GM23338 (cell line): Measurements from ENCODE around the gene IFT52. TPM values are rescaled to one million over a fixed set of nuclear protein-coding genes. Genes with fewer than 3 reads are reported as not detected.

Source experiments
- ATAC-seq: fragments of 200-7000 bp; cut with Tn5 transposase; 3 replicates; pipeline ENCODE4 v1.9.1; 2020
- DNase-seq: peaks from one replicate; pipeline ENCODE4 v3.0.0-alpha.2; 2015; ENCODE audit warnings: low spot score
- H2AFZ ChIP-seq: fragments of 200-600 bp; sonication (generic); 2 replicates; pipeline ENCODE4 v1.8.0; 2016; ENCODE audit warnings: antibody characterized with exemption, mild to moderate bottlenecking, moderate library complexity
- H3F3A ChIP-seq: fragments of 200-600 bp; sonication (generic); replicated peaks from 2 replicates; pipeline ENCODE4 v1.8.0; 2017; ENCODE audit warnings: antibody characterized with exemption, mixed run types, low read depth
- H3K27ac ChIP-seq: fragments of 200-600 bp; sonication (generic); 2 replicates; pipeline ENCODE4 v1.6.1; 2016; ENCODE audit warnings: low read depth
- H3K27me3 ChIP-seq: fragments of 200-600 bp; sonication (generic); 2 replicates; pipeline ENCODE4 v1.8.0; 2016; ENCODE audit warnings: mild to moderate bottlenecking, mixed run types, moderate library complexity; ENCODE audit not compliant: insufficient read depth
- H3K36me3 ChIP-seq: fragments of 200-600 bp; sonication (generic); 2 replicates; pipeline ENCODE4 v1.8.0; 2016; ENCODE audit warnings: mild to moderate bottlenecking; ENCODE audit not compliant: insufficient read depth
- H3K4me1 ChIP-seq: fragments of 200-600 bp; sonication (generic); 2 replicates; pipeline ENCODE4 v1.8.0; 2016; ENCODE audit warnings: mild to moderate bottlenecking, moderate library complexity; ENCODE audit not compliant: insufficient read depth
- H3K4me2 ChIP-seq: fragments of 200-600 bp; sonication (generic); 2 replicates; pipeline ENCODE4 v1.7.1; 2017; ENCODE audit warnings: mixed run types
- H3K4me3 ChIP-seq: fragments of 200-600 bp; sonication (generic); 2 replicates; pipeline ENCODE4 v1.6.1; 2016; ENCODE audit warnings: mixed run types
- H3K79me2 ChIP-seq: fragments of 200-600 bp; sonication (generic); replicated peaks from 2 replicates; pipeline ENCODE4 v1.8.0; 2017; ENCODE audit warnings: mild to moderate bottlenecking; ENCODE audit not compliant: insufficient read depth
- H3K9me2 ChIP-seq: fragments of 200-600 bp; sonication (generic); 2 replicates; pipeline ENCODE4 v1.8.0; 2017; ENCODE audit not compliant: insufficient read depth
- H4K20me1 ChIP-seq: fragments of 200-600 bp; sonication (generic); replicated peaks from 2 replicates; pipeline ENCODE4 v1.8.0; 2017; ENCODE audit warnings: mild to moderate bottlenecking; ENCODE audit not compliant: insufficient read depth
- H3K27ac Mint-ChIP-seq: 2 replicates; pipeline ENCODE4 v1.8.0; 2020; ENCODE audit warnings: inconsistent platforms, mild to moderate bottlenecking, moderate library complexity, mixed read lengths
- H3K27me3 Mint-ChIP-seq: 3 replicates; pipeline ENCODE4 v1.8.0; 2022; ENCODE audit warnings: low read depth, mild to moderate bottlenecking, moderate library complexity, mixed read lengths, inconsistent platforms; ENCODE audit not compliant: insufficient read depth, poor library complexity
- H3K36me3 Mint-ChIP-seq: 3 replicates; pipeline ENCODE4 v1.8.0; 2021; ENCODE audit warnings: low read depth, mild to moderate bottlenecking, inconsistent platforms, moderate library complexity, mixed read lengths
- H3K4me1 Mint-ChIP-seq: 3 replicates; pipeline ENCODE4 v1.8.0; 2020; ENCODE audit warnings: mild to moderate bottlenecking, inconsistent platforms, mixed read lengths
- H3K4me3 Mint-ChIP-seq: 3 replicates; pipeline ENCODE4 v1.8.0; 2021; ENCODE audit warnings: moderate library complexity, mild to moderate bottlenecking, inconsistent platforms, mixed read lengths
- H3K9me3 Mint-ChIP-seq: 3 replicates; pipeline ENCODE4 v1.8.0; 2020; ENCODE audit warnings: moderate library complexity, mild to moderate bottlenecking, inconsistent platforms, mixed read lengths
- CREB1 ChIP-seq: fragments of 250-450 bp; sonication (Bioruptor Pico); IDR thresholded peaks from 2 replicates; pipeline ENCODE4 v1.5.0; 2020; ENCODE audit warnings: low read depth, mild to moderate bottlenecking, moderate library complexity
- EZH2 ChIP-seq: fragments of 200-600 bp; sonication (generic); IDR thresholded peaks from one replicate; pipeline ENCODE4 v1.8.0; 2017; ENCODE audit warnings: antibody characterized with exemption, mild to moderate bottlenecking, low read depth; ENCODE audit not compliant: unreplicated experiment
- EZH2phosphoT487 ChIP-seq: fragments of 200-600 bp; sonication (generic); IDR thresholded peaks from one replicate; pipeline ENCODE4 v1.8.1; 2018; ENCODE audit warnings: antibody characterized with exemption; ENCODE audit not compliant: unreplicated experiment
- JUNB ChIP-seq: IDR thresholded peaks from one replicate; pipeline ENCODE4 v1.6.1; 2016; ENCODE audit warnings: antibody characterized with exemption; ENCODE audit not compliant: unreplicated experiment
- NANOG ChIP-seq: IDR thresholded peaks from 2 replicates; pipeline ENCODE4 v1.6.1; 2016; ENCODE audit warnings: antibody characterized with exemption, borderline replicate concordance
- POLR2AphosphoS5 ChIP-seq: IDR thresholded peaks from 2 replicates; pipeline ENCODE4 v1.6.1; 2016; ENCODE audit warnings: antibody characterized with exemption, low read depth
- STAT1 ChIP-seq: IDR thresholded peaks from one replicate; pipeline ENCODE4 v1.6.1; 2016; ENCODE audit warnings: antibody characterized with exemption; ENCODE audit not compliant: unreplicated experiment
- ZNF331 ChIP-seq: fragments of 250-450 bp; sonication (Bioruptor Pico); IDR thresholded peaks from 2 replicates; pipeline ENCODE4 v1.5.0; 2020; ENCODE audit warnings: low read depth, mild to moderate bottlenecking, moderate library complexity
- polyA plus RNA-seq: library from polyadenylated mRNA; unstranded; fragments of >200 nt; fragmentation: Nextera tagmentation; extraction: Ambion mirVana; gene quantifications from 2 replicates; pipeline ENCODE4 v1.2.1, GENCODE V29; 2016
- total RNA-seq: library from RNA; depleted of rRNA; stranded (reverse); fragments of >200 nt; shearing (Covaris generic); gene quantifications from 2 replicates; pipeline ENCODE4 v1.2.3, GENCODE V29; 2014
- TF ChIP-seq, protein P1 (sequence below): IDR thresholded peaks from one replicate; pipeline ENCODE4 v1.6.1; 2018; ENCODE audit warnings: antibody characterized with exemption; ENCODE audit not compliant: unreplicated experiment
- TF ChIP-seq, protein P2 (sequence below), 2 experiments: fragments of 200-600 bp in 1 of 2; sonication (generic) in 1 of 2; conservative IDR thresholded peaks; 2 replicates each; pipeline versions ENCODE4 v1.5.1 to v1.6.1; 2016 to 2017; ENCODE audit warnings: antibody characterized with exemption in 2 of 2, low read depth in 2 of 2, mild to moderate bottlenecking in 2 of 2, moderate library complexity in 1 of 2
- TF ChIP-seq, protein P3 (sequence below): IDR thresholded peaks from 2 replicates; pipeline ENCODE4 v1.6.1; 2016; ENCODE audit warnings: antibody characterized with exemption

Gene IFT52
- total and polyA plus RNA-seq, 2 experiments from 2014 or later, result 30.4 to 39.8 TPM

DNA sequence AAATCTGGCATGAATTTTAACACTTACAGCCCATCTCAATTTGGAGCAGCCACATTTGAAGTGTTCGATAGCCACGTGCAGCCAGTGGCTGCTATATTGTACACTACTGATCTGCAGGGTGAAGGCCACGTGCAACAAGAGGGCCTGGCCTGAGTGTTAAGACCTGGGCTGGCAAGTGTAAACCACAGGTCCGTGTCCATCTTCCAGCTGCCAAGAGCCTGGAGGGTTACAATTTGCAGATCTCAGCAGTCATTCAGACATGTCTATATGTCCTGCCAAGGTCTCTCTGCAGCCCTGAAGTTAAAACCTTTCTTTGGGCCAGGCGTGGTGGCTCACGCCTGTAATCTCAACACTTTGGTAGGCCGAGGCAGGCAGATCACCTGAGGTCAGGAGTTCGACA, 17.8 kb upstream of the IFT52 start (continued):
- TF ChIP-seq, protein P1, sequence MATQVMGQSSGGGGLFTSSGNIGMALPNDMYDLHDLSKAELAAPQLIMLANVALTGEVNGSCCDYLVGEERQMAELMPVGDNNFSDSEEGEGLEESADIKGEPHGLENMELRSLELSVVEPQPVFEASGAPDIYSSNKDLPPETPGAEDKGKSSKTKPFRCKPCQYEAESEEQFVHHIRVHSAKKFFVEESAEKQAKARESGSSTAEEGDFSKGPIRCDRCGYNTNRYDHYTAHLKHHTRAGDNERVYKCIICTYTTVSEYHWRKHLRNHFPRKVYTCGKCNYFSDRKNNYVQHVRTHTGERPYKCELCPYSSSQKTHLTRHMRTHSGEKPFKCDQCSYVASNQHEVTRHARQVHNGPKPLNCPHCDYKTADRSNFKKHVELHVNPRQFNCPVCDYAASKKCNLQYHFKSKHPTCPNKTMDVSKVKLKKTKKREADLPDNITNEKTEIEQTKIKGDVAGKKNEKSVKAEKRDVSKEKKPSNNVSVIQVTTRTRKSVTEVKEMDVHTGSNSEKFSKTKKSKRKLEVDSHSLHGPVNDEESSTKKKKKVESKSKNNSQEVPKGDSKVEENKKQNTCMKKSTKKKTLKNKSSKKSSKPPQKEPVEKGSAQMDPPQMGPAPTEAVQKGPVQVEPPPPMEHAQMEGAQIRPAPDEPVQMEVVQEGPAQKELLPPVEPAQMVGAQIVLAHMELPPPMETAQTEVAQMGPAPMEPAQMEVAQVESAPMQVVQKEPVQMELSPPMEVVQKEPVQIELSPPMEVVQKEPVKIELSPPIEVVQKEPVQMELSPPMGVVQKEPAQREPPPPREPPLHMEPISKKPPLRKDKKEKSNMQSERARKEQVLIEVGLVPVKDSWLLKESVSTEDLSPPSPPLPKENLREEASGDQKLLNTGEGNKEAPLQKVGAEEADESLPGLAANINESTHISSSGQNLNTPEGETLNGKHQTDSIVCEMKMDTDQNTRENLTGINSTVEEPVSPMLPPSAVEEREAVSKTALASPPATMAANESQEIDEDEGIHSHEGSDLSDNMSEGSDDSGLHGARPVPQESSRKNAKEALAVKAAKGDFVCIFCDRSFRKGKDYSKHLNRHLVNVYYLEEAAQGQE, result no peak

DNA sequence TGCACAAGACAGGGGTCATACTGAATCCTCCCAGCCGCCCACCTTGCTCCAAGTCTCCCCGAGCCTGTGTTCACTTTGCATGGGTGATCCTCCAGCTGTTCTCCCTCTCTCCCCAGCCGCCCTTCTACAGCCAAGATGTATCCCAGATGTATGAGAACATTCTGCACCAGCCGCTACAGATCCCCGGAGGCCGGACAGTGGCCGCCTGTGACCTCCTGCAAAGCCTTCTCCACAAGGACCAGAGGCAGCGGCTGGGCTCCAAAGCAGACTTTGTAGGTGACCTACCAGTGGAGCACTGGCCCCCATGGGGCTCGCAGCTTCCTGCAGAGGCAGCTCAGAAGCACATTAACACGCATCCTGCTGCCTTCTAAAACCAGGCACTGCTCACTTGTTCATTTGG, 14.6 kb upstream of the IFT52 start:
- H3K27me3 ChIP-seq, result no peaks in the 10 kb centered on the region
- ATAC-seq (no peak), DNase-seq (no peak)
- no peaks in the 10 kb centered on the region for H3K9me2 ChIP-seq
- H3K27ac Mint-ChIP-seq, result no peak overlapping the region
- no peak overlapping the region for H3K4me3 Mint-ChIP-seq
- H3F3A ChIP-seq, result no peaks in the 10 kb centered on the region
- H3K4me1 Mint-ChIP-seq, result no peaks in the 10 kb centered on the region
- no peak for TF ChIP-seq ZNF331 (CRISPR knock-in tag)
- no peaks in the 10 kb centered on the region; the same call in 2 of the 3 replicates for H3K9me3 Mint-ChIP-seq
- no peak overlapping the region for H3K4me3 ChIP-seq
- no peak overlapping the region for H3K4me2 ChIP-seq
- no peak overlapping the region for H2AFZ ChIP-seq
- no peaks in the 10 kb centered on the region for H3K36me3 Mint-ChIP-seq
- H3K27me3 Mint-ChIP-seq, result peaks cover 8% of the 10 kb centered on the region
- no peaks in the 10 kb centered on the region for H3K79me2 ChIP-seq
- no peaks in the 10 kb centered on the region for H3K4me1 ChIP-seq
- no peaks in the 10 kb centered on the region for H3K36me3 ChIP-seq
- no peak overlapping the region for H3K27ac ChIP-seq
- H4K20me1 ChIP-seq, result no peaks in the 10 kb centered on the region

DNA sequence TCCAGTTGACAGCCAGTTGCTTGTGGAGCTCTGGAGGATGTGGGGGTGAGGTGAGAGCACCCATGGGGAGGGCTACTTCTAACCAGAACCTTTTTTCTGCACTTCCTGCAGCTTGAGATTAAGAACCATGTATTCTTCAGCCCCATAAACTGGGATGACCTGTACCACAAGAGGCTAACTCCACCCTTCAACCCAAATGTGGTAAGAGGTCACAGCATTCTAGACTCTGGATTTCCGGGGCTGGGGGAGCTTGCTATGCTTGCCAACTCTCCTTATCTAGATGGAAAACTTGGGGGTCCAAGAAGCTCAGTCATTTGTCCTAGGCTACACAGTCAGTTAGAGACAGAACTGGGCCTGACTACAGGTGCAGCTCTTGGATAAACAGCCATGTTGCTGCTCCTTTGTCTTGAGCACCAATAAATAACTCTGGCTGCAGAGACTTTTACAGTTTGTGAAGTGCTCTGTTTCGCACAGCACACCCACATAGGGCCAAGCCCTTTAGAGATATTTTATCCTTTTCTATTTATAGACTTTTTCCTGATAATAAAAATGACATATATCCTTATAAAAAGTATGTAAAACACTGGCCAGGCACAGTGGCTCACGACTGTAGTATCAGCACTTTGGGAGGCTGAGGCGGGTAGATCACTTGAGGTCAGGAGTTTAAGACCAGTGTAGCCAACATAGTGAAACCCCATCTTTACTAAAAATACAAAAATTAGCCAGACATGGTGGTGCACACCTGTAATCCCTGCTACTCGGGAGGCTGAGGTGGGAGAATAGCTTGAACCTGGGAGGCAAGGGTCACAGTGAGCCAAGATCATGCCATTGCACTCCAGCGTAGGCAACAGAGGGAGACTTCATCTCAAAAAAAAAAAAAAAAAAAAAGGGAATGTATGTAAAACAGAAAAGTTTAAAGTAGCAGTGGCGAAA, 10.6 kb upstream of the IFT52 start:
- no peaks in the 10 kb centered on the region for H4K20me1 ChIP-seq
- H3K4me1 ChIP-seq, result 0 out of 2 replicates have a peak, but pooled peaks cover 8% of the 10 kb centered on the region
- no peaks in the 10 kb centered on the region for H3K27me3 ChIP-seq
- H3K9me2 ChIP-seq, result no peaks in the 10 kb centered on the region
- H3K4me2 ChIP-seq, result no peak overlapping the region
- no peak overlapping the region for H3K27ac ChIP-seq
- peaks cover 11% of the 10 kb centered on the region; the same call in 2 of the 3 replicates for H3K4me1 Mint-ChIP-seq
- no peak overlapping the region for H3K4me3 ChIP-seq
- H3K4me3 Mint-ChIP-seq, result no peak overlapping the region
- DNase-seq (no peak), ATAC-seq (no peak)
- H2AFZ ChIP-seq, result no peak overlapping the region
- H3K27me3 Mint-ChIP-seq, result peaks cover 8% of the 10 kb centered on the region
- H3K79me2 ChIP-seq, result no peaks in the 10 kb centered on the region
- H3K9me3 Mint-ChIP-seq, result no peaks in the 10 kb centered on the region
- no peaks in the 10 kb centered on the region for H3F3A ChIP-seq
- no peaks in the 10 kb centered on the region for H3K36me3 ChIP-seq
- no peak overlapping the region for H3K27ac Mint-ChIP-seq
- H3K36me3 Mint-ChIP-seq, result no peaks in the 10 kb centered on the region
- TF ChIP-seq NANOG (no peak), JUNB (no peak), CREB1 (CRISPR knock-in tag) (no peak), ZNF331 (CRISPR knock-in tag) (no peak), POLR2AphosphoS5 (no peak), STAT1 (no peak), EZH2 (no peak), EZH2phosphoT487 (no peak)
- TF ChIP-seq, protein P2, sequence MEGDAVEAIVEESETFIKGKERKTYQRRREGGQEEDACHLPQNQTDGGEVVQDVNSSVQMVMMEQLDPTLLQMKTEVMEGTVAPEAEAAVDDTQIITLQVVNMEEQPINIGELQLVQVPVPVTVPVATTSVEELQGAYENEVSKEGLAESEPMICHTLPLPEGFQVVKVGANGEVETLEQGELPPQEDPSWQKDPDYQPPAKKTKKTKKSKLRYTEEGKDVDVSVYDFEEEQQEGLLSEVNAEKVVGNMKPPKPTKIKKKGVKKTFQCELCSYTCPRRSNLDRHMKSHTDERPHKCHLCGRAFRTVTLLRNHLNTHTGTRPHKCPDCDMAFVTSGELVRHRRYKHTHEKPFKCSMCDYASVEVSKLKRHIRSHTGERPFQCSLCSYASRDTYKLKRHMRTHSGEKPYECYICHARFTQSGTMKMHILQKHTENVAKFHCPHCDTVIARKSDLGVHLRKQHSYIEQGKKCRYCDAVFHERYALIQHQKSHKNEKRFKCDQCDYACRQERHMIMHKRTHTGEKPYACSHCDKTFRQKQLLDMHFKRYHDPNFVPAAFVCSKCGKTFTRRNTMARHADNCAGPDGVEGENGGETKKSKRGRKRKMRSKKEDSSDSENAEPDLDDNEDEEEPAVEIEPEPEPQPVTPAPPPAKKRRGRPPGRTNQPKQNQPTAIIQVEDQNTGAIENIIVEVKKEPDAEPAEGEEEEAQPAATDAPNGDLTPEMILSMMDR (conservative IDR thresholded peaks at IDR 0.05; ENCODE audit: low read depth in 2 of 2), result no peak
- TF ChIP-seq, protein P3, sequence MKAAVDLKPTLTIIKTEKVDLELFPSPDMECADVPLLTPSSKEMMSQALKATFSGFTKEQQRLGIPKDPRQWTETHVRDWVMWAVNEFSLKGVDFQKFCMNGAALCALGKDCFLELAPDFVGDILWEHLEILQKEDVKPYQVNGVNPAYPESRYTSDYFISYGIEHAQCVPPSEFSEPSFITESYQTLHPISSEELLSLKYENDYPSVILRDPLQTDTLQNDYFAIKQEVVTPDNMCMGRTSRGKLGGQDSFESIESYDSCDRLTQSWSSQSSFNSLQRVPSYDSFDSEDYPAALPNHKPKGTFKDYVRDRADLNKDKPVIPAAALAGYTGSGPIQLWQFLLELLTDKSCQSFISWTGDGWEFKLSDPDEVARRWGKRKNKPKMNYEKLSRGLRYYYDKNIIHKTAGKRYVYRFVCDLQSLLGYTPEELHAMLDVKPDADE, result no peak
- TF ChIP-seq, protein P1, result no peak
